B cell (primary cell): ENCODE results near the gene ARID3A.

Experiments
- EZH2 ChIP-seq: IDR thresholded peaks from 2 replicates; pipeline ENCODE4 v1.6.1; 2012; ENCODE audit warnings: borderline replicate concordance, low read depth, mild to moderate bottlenecking, moderate library complexity, low read length; ENCODE audit not compliant: insufficient read depth, poor library complexity, severe bottlenecking
- TF ChIP-seq, protein P1 (sequence below): fragments of 200-600 bp; IDR thresholded peaks from one replicate; pipeline ENCODE4 v1.8.0; 2022; ENCODE audit warnings: antibody characterized with exemption, mild to moderate bottlenecking

GRCh38 chr19:907183-907853, 18.5 kb upstream of the ARID3A start:
- TF ChIP-seq EZH2: no peak
- TF ChIP-seq, protein P1, sequence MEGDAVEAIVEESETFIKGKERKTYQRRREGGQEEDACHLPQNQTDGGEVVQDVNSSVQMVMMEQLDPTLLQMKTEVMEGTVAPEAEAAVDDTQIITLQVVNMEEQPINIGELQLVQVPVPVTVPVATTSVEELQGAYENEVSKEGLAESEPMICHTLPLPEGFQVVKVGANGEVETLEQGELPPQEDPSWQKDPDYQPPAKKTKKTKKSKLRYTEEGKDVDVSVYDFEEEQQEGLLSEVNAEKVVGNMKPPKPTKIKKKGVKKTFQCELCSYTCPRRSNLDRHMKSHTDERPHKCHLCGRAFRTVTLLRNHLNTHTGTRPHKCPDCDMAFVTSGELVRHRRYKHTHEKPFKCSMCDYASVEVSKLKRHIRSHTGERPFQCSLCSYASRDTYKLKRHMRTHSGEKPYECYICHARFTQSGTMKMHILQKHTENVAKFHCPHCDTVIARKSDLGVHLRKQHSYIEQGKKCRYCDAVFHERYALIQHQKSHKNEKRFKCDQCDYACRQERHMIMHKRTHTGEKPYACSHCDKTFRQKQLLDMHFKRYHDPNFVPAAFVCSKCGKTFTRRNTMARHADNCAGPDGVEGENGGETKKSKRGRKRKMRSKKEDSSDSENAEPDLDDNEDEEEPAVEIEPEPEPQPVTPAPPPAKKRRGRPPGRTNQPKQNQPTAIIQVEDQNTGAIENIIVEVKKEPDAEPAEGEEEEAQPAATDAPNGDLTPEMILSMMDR: no peak
